Jurkat, Clone E6-1 (cell line): ENCODE data around the gene PRKD1.
"Not testable (repeated sequence)": the region's sequence is repeated elsewhere in the genome, so short reads cannot be mapped to it uniquely, and the experiment has no call there.

Experiments used
- DNase-seq: peaks from one replicate; pipeline ENCODE4 v3.0.0-alpha.2; 2011; ENCODE audit warnings: low read depth, low spot score
- H3K4me3 ChIP-seq: 2 replicates; pipeline ENCODE4 v1.5.1; 2011; ENCODE audit warnings: mild to moderate bottlenecking, low read length, control low read depth, moderate library complexity

PRKD1 gene

DNA sequence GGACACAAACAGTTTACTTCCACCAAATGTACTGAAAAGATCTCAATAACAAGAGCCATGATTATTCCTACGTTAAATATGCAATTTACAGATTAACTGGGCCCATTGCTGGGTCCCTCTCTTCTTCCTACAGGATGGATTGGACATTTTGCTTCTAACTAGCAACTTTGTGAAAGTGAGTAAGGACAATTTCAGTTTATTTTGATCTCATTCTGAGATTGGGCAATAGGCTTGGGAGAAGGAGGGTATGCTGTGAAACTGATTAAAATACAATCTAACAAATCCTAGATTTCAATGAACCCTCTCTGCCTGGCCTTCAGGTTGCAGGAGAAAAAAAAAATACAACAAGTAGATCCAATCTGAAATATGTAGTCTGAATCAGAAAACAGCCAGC, 121.5 kb downstream of the PRKD1 start:
- DNase-seq, result no peak
- H3K4me3 ChIP-seq, result no peak overlapping the region

- no peak for DNase-seq
- no peak overlapping the region for H3K4me3 ChIP-seq
Observed at GRCh38 chr14:29805415-29806123, 122.1 kb downstream of the PRKD1 start.

DNA sequence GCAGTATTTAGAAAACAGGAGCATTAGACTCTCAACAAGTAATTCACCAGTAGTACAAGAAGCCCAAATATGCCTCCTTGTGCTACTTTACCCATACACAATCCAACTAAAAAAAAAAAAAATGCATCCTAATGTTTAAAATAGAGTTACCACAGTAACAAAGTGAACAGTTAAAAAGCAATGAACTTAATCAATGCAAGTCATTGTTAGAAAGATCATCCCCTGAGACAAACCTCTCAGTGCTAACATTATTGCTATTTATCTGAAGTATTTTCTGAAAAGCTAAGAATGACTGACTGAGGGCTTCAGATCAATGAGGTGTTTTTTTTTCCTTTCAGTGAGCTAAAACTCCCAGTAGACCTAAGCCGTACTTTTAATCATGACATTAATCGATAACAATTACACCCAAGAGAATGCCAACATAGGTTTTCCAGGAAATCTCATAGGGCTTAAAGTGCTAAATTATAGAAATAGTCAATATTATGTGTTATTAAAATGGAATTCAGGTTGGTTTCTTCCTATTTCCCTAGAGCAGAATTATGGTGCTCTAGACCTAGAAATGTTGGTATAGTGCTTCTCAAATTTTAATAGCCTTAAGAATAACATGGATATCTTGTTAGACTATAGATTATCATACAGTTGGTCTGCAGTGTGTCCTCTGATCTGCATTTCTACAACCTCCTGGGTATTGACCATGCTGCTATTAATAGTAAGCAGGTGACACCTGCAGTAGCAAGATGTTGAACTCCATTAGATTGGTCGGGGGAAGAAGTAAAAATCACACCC, 123.0 kb downstream of the PRKD1 start:
- DNase-seq, result no peak
- no peak overlapping the region for H3K4me3 ChIP-seq

DNA sequence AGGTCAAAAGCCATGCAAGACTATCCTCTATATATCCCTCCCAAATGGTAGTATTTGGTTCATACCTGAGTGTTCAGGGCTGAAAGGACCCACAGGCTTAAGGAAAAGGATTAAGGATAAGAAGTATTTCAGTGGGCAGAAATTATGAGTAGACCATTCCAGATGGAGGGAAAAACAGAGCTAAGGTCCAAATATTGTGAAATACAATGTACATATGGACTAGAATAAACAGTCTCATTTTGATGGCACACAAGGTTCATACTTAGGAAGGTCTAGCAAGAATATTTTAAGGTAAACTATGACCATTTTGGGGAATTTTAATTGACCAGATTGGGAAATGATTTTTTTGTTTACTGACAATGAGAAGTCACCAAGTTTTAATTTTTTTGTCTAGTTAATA, 124.6 kb downstream of the PRKD1 start:
- H3K4me3 ChIP-seq, result no peak overlapping the region
- no peak for DNase-seq

DNA sequence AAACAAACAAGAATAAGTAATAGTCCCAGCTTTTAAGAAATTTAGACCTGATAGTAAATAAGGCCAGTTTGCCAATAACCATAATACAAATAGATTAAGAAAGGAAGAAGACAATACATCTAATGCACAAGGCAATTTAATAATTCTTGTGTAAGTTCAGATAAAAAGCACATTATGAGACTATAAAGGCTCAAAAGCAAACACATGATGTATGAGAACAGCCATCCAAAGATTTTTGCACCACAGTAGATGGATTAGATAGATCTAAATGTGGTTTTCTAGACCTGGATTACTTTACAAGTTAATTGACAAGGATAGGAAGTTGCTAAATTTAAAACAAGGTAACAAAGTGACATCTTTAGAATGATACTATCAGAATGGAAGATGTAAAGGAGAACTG, 125.4 kb downstream of the PRKD1 start:
- H3K4me3 ChIP-seq, result no peak overlapping the region
- DNase-seq, result no peak

- DNase-seq, result no peak
- H3K4me3 ChIP-seq, result no peak overlapping the region
Observed at GRCh38 chr14:29800961-29801360, 126.7 kb downstream of the PRKD1 start.

DNA sequence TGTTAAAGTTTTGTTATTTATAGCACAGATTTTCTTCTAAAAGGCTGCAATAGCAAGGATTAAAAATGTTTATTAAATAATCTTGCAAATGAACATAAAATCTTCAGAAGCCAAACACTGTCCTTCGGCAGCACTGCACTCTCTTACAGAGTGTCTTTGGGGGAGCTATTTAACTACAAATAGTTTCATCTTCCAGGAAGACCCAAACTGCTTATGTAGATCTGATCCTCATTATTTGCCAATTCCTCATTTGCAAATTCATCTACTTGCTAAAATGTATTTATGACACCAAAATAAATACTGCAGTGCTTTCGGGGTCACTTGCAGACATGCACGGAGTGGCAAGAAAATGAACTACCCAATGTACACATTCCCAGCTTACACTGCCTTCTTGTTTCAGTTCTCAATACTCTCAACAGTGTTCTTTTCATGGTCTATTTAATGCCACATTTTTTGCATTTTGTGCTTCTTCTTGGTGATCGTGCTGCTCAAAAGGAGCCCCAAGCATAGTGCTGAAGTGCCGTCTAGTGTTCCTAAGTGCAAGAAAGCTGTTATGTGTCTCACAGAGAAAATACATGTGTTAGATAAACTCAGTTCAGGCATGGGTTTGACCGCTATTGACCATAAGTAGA, 128.1 kb downstream of the PRKD1 start:
- H3K4me3 ChIP-seq, result no peak overlapping the region
- no peak for DNase-seq

- H3K4me3 ChIP-seq, result no peak overlapping the region
- no peak for DNase-seq
Observed at GRCh38 chr14:29798811-29799210, 128.8 kb downstream of the PRKD1 start.

DNA sequence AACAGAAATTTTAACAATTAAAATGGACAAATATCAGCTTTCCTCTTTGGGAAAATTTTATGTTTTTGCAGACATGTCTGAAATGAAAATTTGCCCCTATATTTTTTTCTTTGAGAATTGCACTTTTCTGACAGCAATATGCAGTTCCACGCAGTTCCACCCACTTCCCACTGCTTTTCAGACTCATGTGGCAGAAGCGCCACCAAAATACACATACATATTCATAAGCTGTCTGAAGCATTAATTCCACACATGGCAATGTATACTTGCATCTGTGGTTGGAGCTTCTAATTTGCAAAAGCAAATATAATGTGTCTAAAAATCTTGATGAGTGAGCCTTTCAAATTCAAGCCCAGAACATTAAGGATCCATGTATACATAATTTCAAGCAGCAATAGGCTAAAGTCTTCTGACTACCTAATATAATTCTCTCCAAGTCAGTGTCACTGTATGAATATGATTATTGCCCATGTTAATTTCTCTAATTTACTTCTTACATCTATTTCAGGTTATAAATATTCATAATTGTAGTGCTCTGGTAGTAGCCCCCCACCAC, 129.5 kb downstream of the PRKD1 start:
- H3K4me3 ChIP-seq, result no peak overlapping the region
- DNase-seq, result no peak

GRCh38 chr14:29796853-29797252, 130.8 kb downstream of the PRKD1 start:
- DNase-seq, result no peak
- H3K4me3 ChIP-seq, result no peak overlapping the region

DNA sequence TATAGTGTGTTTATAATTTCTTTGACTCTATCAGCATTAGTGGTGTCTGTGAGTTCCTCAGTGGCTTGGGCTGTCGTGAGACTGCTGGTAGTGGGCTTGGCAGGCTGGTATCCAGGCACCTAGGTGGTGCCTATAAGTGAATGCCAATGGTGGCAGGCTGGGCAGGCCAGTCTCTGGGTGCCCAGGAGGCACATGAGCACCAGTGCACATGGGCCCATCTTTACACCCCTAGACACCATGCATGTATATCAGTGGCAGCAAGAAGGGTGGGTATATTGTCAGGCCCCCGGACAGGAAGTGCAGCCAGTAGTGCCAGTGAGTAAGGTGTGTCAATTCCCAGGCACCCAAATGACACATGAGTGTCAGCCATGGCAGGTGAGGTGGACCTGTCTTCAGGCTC, 138.2 kb downstream of the PRKD1 start:
- no peak for DNase-seq
- no peak overlapping the region for H3K4me3 ChIP-seq

DNA sequence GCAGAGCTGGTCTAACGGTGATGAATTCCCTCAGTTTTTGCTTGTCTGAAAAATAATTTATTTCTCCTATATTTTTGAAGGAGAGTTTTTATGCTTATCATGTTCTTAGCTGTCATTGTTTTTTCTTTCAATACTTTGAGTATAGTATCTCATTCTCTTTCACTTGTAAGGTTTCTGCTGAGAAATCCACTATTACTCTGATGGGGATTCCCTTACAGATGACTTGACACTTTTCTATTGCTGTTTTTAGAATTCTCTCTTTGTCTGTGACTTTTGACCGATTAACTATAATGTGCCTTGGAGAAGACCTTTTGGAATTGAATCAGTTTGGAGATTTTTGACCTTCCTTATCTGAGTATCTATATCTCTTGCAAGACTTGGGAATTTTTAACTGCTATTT, 139.6 kb downstream of the PRKD1 start:
- DNase-seq, result no peak
- no peak overlapping the region for H3K4me3 ChIP-seq

GRCh38 chr14:29783556-29783955, 144.1 kb downstream of the PRKD1 start:
- no peak for DNase-seq
- no peak overlapping the region for H3K4me3 ChIP-seq

DNA sequence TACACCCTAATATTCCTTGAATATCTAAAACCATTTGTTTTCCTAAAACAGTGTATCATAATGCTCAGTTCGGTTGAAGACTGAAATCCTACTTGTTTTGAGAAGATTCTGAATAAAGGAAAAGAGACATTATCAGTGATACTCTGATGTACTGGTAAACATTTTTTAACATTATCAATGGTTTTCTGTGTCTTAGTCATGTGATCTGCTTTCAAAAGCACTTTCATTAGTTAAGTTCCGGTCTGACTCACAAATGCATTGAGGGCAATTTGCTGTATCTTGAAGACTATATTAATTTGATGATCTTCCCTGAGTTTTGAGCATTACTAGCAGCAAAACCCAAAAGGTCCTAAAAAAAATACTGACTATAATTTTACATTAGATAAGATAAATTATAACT, 145.6 kb downstream of the PRKD1 start:
- no peak for DNase-seq
- no peak overlapping the region for H3K4me3 ChIP-seq

- DNase-seq, H3K4me3 ChIP-seq: not testable (repeated sequence)
Observed at GRCh38 chr14:29777142-29777541, 150.5 kb downstream of the PRKD1 start.

DNA sequence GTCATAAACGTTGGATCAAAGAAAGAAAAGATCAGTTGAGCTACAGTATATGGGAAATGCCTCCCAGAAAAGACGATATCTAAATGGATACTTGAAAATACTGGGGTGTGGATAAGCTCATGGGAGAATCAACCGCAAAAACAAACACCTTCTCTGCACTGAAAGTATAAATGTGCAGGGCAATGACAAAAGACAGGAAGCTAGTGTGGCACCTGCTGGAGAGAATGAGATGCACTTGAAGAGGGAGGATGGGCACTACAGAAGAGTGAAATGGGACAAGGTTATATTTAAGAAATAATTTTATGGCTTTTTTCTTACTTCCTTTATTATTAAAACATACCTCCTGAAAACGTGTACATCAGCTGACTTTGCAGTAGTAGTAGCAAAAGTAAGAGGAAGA, 153.7 kb downstream of the PRKD1 start:
- no peak overlapping the region for H3K4me3 ChIP-seq
- no peak for DNase-seq

DNA sequence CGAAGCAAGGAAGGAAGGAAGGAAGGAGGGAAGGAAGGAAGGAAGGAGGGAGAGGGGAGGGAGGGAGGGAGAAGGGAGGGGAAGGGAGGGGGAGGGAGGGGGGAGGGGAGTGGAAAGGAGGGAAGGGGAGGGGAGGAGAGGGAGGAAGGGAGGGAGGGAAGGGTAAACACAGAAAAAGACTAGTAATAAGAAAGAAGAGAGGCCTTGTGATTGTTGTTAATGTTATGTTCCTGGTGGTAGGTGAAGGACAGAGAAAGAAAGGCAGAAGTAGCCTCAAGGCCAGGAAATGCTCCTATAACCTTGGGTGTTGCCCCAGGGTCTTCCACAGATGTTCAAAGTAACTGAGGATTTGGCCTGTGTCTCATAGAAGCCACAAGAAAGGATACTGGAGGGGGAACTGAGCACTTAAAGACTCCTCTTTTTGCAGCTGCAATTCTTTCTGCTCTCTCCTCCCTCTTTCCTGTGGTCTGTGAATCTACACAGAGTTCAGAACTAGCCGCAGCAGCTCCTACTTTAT, 164.2 kb downstream of the PRKD1 start:
- no peak overlapping the region for H3K4me3 ChIP-seq
- DNase-seq, result peak; percentile 25

DNA sequence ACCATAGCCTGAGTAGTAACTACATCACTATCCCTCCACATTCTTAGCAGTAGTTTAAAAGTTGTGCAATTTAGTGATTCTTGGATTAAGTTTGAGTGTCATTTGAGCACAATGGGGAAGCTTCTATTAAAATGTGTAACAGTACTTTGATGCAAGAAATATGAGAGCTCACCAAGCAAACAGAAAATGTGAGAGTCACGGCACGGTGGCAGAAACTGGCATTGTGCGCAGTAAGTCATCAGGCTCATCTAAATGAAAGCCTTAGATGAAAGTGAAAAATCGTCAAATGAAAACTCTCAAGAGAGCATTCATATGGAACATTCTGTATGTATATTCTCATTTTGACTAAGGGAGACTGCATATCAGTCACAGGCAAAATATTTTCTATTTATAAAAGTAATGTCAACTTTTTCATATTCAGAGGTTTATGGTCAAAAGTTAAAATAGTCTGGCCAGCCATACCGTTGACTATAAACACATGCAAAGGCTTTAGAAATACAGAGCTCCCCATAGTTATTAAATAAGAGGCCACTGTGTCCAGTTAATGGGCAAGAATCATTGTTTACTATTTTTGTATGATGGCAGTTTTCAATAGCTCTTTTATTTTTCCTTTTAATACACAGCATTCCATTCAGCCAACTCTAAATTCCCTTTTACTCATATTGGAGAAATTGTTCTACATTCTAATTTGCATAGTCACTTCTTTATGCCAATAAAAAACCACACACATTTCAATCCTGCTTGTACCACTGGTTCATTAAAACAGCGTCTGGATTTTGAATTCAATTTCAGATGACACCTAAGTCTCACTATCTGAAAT, 167.9 kb downstream of the PRKD1 start:
- no peak for DNase-seq
- no peak overlapping the region for H3K4me3 ChIP-seq

DNA sequence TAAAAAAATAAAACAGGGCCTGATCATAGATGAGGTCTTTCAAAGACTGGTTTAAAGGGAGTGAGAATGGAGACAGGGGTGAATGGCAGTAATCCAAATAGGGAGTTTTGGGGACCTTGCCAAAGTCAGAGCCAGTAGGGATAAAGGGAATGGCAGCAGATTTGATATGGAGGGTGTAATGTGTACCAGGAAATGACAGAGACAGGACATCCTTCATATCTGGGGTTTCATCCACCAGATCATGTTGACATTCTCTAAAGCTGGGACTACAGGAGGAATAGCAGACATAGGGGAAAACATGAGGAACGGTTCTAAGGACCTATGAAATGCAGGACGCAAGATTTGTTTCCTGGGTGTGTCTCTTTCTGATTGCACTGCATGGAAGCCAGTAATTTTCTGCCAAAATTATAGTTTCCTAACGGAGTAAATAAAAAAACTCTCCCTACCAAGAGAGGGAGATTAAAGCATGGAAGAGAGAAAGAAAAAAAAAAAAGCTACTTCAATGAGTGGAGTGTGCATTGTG, 169.9 kb downstream of the PRKD1 start:
- no peak overlapping the region for H3K4me3 ChIP-seq
- DNase-seq, result no peak
